ENCODE measurements around the gene RPL7A.

DNA sequence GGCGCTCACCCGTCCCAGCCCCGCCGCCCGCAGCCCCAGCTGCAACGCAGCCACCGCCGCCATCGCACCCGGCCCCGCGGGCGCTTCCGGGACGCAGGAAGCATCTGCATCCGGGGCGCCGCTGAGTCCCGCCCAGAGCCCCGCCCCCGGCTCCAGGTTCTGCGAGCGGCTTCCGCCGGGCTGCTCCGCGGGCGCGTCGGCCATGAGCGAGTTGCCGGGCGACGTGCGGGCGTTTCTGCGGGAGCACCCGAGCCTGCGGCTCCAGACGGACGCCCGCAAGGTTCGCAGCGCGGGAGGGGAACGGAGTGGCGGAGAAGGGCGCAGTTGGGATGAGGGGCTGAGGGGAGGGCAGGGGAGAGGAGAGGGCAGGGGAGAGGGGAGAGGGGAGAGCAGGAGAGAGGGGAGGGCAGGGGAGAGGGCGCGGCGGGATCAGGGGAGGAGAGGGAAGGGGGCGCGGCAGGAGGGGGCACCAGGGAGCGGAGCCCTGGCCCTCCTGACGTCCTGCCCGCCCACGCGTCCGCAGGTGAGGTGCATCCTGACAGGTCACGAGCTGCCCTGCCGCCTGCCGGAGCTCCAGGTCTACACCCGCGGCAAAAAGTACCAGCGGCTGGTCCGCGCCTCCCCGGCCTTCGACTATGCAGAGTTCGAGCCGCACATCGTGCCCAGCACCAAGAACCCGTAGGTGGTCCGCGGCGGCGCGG, 8.5 kb downstream of the RPL7A start, which contains the start of the genes SURF1 and SURF2:
- TF ChIP-seq POLR2AphosphoS5 (IDR thresholded peaks at IDR 0.05; ENCODE audit: low read depth, low read length) = peak; percentile 80
- peak; percentile 58; the same call in 1 of the 2 replicates for TF ChIP-seq TAF1 (IDR thresholded peaks at IDR 0.05; ENCODE audit: borderline replicate concordance, insufficient read depth, low read length)

All from PFSK-1 (cell line).